ENCODE results near the gene JARID2.

DNA sequence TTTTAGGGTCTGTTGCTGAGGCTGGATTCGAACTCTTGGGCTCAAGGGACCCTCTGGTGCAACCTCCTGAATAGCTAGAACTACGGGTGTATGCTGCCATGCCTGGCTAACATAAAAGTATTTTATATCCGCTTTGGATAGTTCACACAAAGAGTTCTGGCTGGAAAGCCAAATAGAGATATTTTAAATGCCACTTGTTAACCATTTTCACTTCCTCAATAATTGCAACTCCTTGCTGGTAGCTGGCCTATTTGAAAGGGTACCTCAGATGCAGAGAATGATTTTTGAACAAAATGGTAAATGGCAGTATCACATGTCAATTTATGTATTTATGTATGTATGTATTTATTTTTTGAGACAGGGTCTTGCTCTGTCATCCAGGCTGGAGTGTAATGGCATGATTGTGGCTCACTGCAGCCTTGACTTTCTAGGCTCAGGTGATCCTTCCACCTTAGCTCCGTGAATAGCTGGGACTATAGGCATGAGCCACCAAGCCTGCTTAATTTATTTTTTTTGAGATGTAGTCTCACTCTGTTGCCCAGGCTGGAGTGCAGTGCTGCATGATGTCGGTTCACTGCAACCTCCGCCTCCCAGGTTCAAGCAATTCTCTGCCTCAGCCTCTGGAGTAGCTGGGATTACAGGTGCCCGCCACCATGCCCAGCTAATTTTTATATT is 12.9 kb upstream of the JARID2 start:
- TF ChIP-seq, protein P1, sequence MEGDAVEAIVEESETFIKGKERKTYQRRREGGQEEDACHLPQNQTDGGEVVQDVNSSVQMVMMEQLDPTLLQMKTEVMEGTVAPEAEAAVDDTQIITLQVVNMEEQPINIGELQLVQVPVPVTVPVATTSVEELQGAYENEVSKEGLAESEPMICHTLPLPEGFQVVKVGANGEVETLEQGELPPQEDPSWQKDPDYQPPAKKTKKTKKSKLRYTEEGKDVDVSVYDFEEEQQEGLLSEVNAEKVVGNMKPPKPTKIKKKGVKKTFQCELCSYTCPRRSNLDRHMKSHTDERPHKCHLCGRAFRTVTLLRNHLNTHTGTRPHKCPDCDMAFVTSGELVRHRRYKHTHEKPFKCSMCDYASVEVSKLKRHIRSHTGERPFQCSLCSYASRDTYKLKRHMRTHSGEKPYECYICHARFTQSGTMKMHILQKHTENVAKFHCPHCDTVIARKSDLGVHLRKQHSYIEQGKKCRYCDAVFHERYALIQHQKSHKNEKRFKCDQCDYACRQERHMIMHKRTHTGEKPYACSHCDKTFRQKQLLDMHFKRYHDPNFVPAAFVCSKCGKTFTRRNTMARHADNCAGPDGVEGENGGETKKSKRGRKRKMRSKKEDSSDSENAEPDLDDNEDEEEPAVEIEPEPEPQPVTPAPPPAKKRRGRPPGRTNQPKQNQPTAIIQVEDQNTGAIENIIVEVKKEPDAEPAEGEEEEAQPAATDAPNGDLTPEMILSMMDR (IDR thresholded peaks at IDR 0.05), result no peak
- TF ChIP-seq POLR2A (IDR thresholded peaks at IDR 0.05), result no peak

Measured in testis (tissue), 2 donors.